A204.1 (cell line): ENCODE measurements around the gene PHPT1.
"Not testable (repeated sequence)": the region's sequence is repeated elsewhere in the genome, so short reads cannot be mapped to it uniquely, and the experiment has no call there.

Source experiments
- FAIRE-seq: peaks from 2 replicates; lab custom pipeline; 2012; peaks lifted over from hg19 to GRCh38; lab: Jason Lieb, UNC

The PHPT1 gene

GRCh38 chr9:136837146-136837855 lies 11.9 kb upstream of the PHPT1 start:
- no peak for FAIRE-seq

GRCh38 chr9:136837856-136838277 lies 11.3 kb upstream of the PHPT1 start:
- FAIRE-seq: not testable (repeated sequence)

- no peak for FAIRE-seq
Observed at GRCh38 chr9:136838314-136839228, 10.6 kb upstream of the PHPT1 start.

GRCh38 chr9:136839229-136840139 lies 9.7 kb upstream of the PHPT1 start:
- no peak for FAIRE-seq

GRCh38 chr9:136840140-136840876 lies 8.9 kb upstream of the PHPT1 start:
- no peak for FAIRE-seq

- FAIRE-seq: no peak
Observed at GRCh38 chr9:136840877-136841645, 8.1 kb upstream of the PHPT1 start.

GRCh38 chr9:136841646-136842379 lies 7.4 kb upstream of the PHPT1 start:
- not testable (repeated sequence) for FAIRE-seq

GRCh38 chr9:136842380-136842948 lies 6.7 kb upstream of the PHPT1 start, which contains the start of gene AJM1:
AJM1 (plus strand) TSS chr9:136842478; CDS start chr9:136844415, 1,937 bp downstream.
- not testable (repeated sequence) for FAIRE-seq

GRCh38 chr9:136843159-136843800 lies 5.9 kb upstream of the PHPT1 start:
- FAIRE-seq: not testable (repeated sequence)

GRCh38 chr9:136843801-136844740 lies 5.1 kb upstream of the PHPT1 start:
- FAIRE-seq: not testable (repeated sequence)

GRCh38 chr9:136844761-136845464 lies 4.3 kb upstream of the PHPT1 start:
- FAIRE-seq: no peak

- no peak for FAIRE-seq
Observed at GRCh38 chr9:136845465-136846260, 3.5 kb upstream of the PHPT1 start.

GRCh38 chr9:136846376-136847087 lies 2.7 kb upstream of the PHPT1 start:
- FAIRE-seq: no peak

- FAIRE-seq: no peak
Observed at GRCh38 chr9:136847088-136847825, 2.0 kb upstream of the PHPT1 start.

GRCh38 chr9:136847826-136848392 lies 1.3 kb upstream of the PHPT1 start:
- no peak for FAIRE-seq
